NCI-H2171 (cell line): Measurements from ENCODE around the gene GCN1.

Experiments
- DNase-seq: peaks from one replicate; lab custom pipeline; 2025; lab: John Stamatoyannopoulos, UW

GCN1 gene

GRCh38 chr12:120142231-120142877 is 52.2 kb downstream of the GCN1 start:
- DNase-seq, result no peak

GRCh38 chr12:120141336-120141735 is 53.2 kb downstream of the GCN1 start:
- no peak for DNase-seq

- no peak for DNase-seq
Measured at GRCh38 chr12:120140603-120141002, 53.9 kb downstream of the GCN1 start.

- DNase-seq, result no peak
Measured at GRCh38 chr12:120139958-120140357, 54.6 kb downstream of the GCN1 start.

GRCh38 chr12:120138366-120138765 is 56.1 kb downstream of the GCN1 start:
- DNase-seq, result no peak

GRCh38 chr12:120137833-120138232 is 56.7 kb downstream of the GCN1 start:
- DNase-seq, result no peak

GRCh38 chr12:120136093-120136770 is 58.3 kb downstream of the GCN1 start:
- no peak for DNase-seq

- no peak for DNase-seq
Measured at GRCh38 chr12:120134307-120134980, 60.1 kb downstream of the GCN1 start.

GRCh38 chr12:120132863-120133385 is 61.6 kb downstream of the GCN1 start:
- no peak for DNase-seq

GRCh38 chr12:120132054-120132836 is 62.3 kb downstream of the GCN1 start:
- no peak for DNase-seq

GRCh38 chr12:120131116-120131515 is 63.4 kb downstream of the GCN1 start:
- no peak for DNase-seq

- no peak for DNase-seq
Measured at GRCh38 chr12:120130011-120130410, 64.5 kb downstream of the GCN1 start.

GRCh38 chr12:120126635-120127005 is 67.9 kb downstream of the GCN1 start:
- DNase-seq, result no peak

GRCh38 chr12:120125792-120126634 is 68.5 kb downstream of the GCN1 start:
- DNase-seq, result no peak

- DNase-seq, result no peak
Measured at GRCh38 chr12:120125029-120125428, 69.5 kb downstream of the GCN1 start.

- DNase-seq, result no peak
Measured at GRCh38 chr12:120121766-120122293, 72.7 kb downstream of the GCN1 start.

GRCh38 chr12:120121343-120121742 is 73.2 kb downstream of the GCN1 start:
- DNase-seq, result no peak

- DNase-seq, result no peak
Measured at GRCh38 chr12:120119271-120119973, 75.1 kb downstream of the GCN1 start.

- DNase-seq, result no peak
Measured at GRCh38 chr12:120118321-120119061, 76.0 kb downstream of the GCN1 start.

GRCh38 chr12:120117961-120118320 is 76.6 kb downstream of the GCN1 start:
- no peak for DNase-seq
